GM19324 (cell line): ENCODE measurements around the gene ANGPTL4.
A peak's percentile ranks its signal among the peaks of the same experiment; 100 is the strongest.

Experiments
- ATAC-seq: cut with Tn5 transposase; IDR thresholded peaks from one replicate; pipeline ENCODE4 v1.9.1; 2021; ENCODE audit warnings: mild to moderate bottlenecking, moderate library complexity; ENCODE audit not compliant: unreplicated experiment, low FRiP score

ANGPTL4 gene

DNA sequence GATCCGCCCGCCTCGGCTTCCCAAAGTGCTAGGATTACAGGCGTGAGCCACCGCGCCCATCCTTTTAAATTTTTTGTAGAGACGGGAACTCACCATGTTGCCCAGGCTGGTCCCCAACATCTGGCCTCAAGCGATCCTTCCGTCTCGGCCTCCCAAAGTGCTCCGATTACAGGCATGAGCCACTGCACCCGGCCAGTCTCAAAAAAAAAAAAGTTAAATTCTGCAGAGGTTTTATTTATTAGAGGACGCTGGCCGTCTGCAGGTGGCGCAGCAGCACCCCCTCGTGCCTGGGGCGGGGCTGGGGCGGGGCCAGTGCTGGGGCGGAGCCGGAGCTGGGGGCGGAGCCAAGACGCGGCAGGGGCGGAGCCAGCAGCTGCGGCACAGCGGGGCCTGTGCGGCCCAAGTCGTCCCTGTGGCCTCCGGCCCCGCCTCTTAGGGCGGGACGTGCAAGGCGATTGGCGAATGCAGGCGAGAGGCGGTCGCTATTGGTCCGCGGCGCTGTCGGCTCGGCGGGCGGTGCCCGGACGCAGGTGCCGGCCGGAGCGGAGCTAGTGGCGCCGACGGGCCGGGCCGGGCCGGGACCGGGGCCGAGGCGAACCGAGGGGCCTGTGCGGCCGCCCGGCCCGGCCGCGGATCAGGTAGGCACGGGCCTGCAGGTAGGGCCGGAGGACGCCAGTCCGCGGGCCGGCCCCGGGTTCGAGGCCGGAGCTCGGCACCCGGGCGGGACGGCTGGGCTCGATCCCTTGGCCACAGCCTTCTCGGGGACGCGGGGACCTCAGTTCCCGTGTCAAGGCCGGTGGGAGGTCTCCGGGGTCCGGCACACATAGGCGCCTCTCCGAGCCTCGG, 49.1 kb downstream of the ANGPTL4 start, which contains the start of gene MARCHF2:
Gene MARCHF2, plus strand, starts transcription at position 523 of the 846 bp plus-strand sequence. CDS start 8,536 bp downstream, outside the sequence.
- ATAC-seq: peak; percentile 99

- ATAC-seq: no peak
These were observed 49.7 kb downstream of the ANGPTL4 start for GRCh38 chr19:8413629-8413995.

- ATAC-seq: no peak
These were observed 52.8 kb downstream of the ANGPTL4 start for GRCh38 chr19:8416796-8417195.

- no peak for ATAC-seq
These were observed 57.8 kb downstream of the ANGPTL4 start for GRCh38 chr19:8421484-8422461.

- no peak for ATAC-seq
These were observed 59.9 kb downstream of the ANGPTL4 start for GRCh38 chr19:8423817-8424223.
